Measurements from ENCODE around the gene ADNP. TPM values are rescaled to one million over a fixed set of nuclear protein-coding genes. Genes with fewer than 3 reads are reported as not detected.
A peak's percentile ranks its signal among the peaks of the same experiment; 100 is the strongest.
"Not testable (repeated sequence)": the region's sequence is repeated elsewhere in the genome, so short reads cannot be mapped to it uniquely, and the experiment has no call there.

Gene ADNP
- total RNA-seq, 3 donors from 2014 or later (not counting 1 experiment from before 2014, with no cell fraction given) = 56.8 to 75.8 (median 66.8) TPM

- ATAC-seq (no peak), DNase-seq (no peak)
- TF ChIP-seq CTCF (IDR thresholded peaks at IDR 0.05) = no peak
- intact Hi-C loops (cut with micrococcal nuclease) = no loop called here
- peaks cover 13% of the 10 kb centered on the region for H3K36me3 ChIP-seq (ENCODE audit: control insufficient read depth, insufficient read depth, low read length)
- WGBS (ENCODE audit: insufficient coverage) = 99% methylated on average over 11 of the region's 11 CpGs
- Mint-ChIP-seq H3K27ac (no peak overlapping the region), H3K27me3 (ENCODE audit: low read depth in 2 of 2) (no peaks in the 10 kb centered on the region), H3K4me1 (peaks cover 1 to 9% of the 10 kb centered on the region in 2 donors), H3K36me3 (no peaks in the 10 kb centered on the region), H3K4me3 (no peak overlapping the region), H3K9me3 (no peaks in the 10 kb centered on the region)
- H3K27ac ChIP-seq (ENCODE audit: low read length) = no peak overlapping the region
- H3K4me3 ChIP-seq (ENCODE audit: low read length) = no peak overlapping the region
- H3K4me1 ChIP-seq (ENCODE audit: control insufficient read depth, insufficient read depth, low read length) = no peaks in the 10 kb centered on the region
- no peaks in the 10 kb centered on the region for H3K9me3 ChIP-seq (ENCODE audit: control insufficient read depth, insufficient read depth, low read length)
- H3K27me3 ChIP-seq (ENCODE audit: control insufficient read depth, insufficient read depth, low read length) = no peaks in the 10 kb centered on the region
Measured at GRCh38 chr20:50883856-50884255, 47.4 kb downstream of the ADNP start.

- H3K9me3 ChIP-seq (ENCODE audit: control insufficient read depth, insufficient read depth, low read length); H3K4me1 ChIP-seq (ENCODE audit: control insufficient read depth, insufficient read depth, low read length); H3K4me1 Mint-ChIP-seq; intact Hi-C loops (cut with micrococcal nuclease); H3K27me3 Mint-ChIP-seq (ENCODE audit: low read depth in 2 of 2); H3K4me3 ChIP-seq (ENCODE audit: low read length); H3K27ac Mint-ChIP-seq; H3K27ac ChIP-seq (ENCODE audit: low read length); H3K4me3 Mint-ChIP-seq; H3K36me3 Mint-ChIP-seq; H3K36me3 ChIP-seq (ENCODE audit: control insufficient read depth, insufficient read depth, low read length); H3K27me3 ChIP-seq (ENCODE audit: control insufficient read depth, insufficient read depth, low read length); DNase-seq; H3K9me3 Mint-ChIP-seq; ATAC-seq: not testable (repeated sequence)
- WGBS (ENCODE audit: insufficient coverage) = 86% methylated on average over 4 of the region's 5 CpGs
Measured at GRCh38 chr20:50881759-50882424, 49.3 kb downstream of the ADNP start.

- WGBS (ENCODE audit: insufficient coverage) = 92% methylated on average over 19 of the region's 20 CpGs
- H3K4me3 ChIP-seq (ENCODE audit: low read length) = no peak overlapping the region
- no peak for DNase-seq
- TF ChIP-seq CTCF (IDR thresholded peaks at IDR 0.05) = no peak
- H3K27ac Mint-ChIP-seq = peak overlapping the region in 1 of 2 donors; percentile 53
- H3K36me3 ChIP-seq (ENCODE audit: control insufficient read depth, insufficient read depth, low read length) = peaks cover 4% of the 10 kb centered on the region
- H3K36me3 Mint-ChIP-seq = no peaks in the 10 kb centered on the region
- intact Hi-C loops (cut with micrococcal nuclease) = no loop called here
- no peaks in the 10 kb centered on the region for H3K9me3 ChIP-seq (ENCODE audit: control insufficient read depth, insufficient read depth, low read length)
- no peak for ATAC-seq
- no peak overlapping the region for H3K4me3 Mint-ChIP-seq
- H3K4me1 Mint-ChIP-seq = no peaks in the 10 kb centered on the region
- H3K9me3 Mint-ChIP-seq = no peaks in the 10 kb centered on the region
- no peaks in the 10 kb centered on the region for H3K27me3 ChIP-seq (ENCODE audit: control insufficient read depth, insufficient read depth, low read length)
- no peaks in the 10 kb centered on the region for H3K27me3 Mint-ChIP-seq (ENCODE audit: low read depth in 2 of 2)
- no peaks in the 10 kb centered on the region for H3K4me1 ChIP-seq (ENCODE audit: control insufficient read depth, insufficient read depth, low read length)
- H3K27ac ChIP-seq (ENCODE audit: low read length) = no peak overlapping the region
Measured at GRCh38 chr20:50879649-50880550, 51.3 kb downstream of the ADNP start.

DNA sequence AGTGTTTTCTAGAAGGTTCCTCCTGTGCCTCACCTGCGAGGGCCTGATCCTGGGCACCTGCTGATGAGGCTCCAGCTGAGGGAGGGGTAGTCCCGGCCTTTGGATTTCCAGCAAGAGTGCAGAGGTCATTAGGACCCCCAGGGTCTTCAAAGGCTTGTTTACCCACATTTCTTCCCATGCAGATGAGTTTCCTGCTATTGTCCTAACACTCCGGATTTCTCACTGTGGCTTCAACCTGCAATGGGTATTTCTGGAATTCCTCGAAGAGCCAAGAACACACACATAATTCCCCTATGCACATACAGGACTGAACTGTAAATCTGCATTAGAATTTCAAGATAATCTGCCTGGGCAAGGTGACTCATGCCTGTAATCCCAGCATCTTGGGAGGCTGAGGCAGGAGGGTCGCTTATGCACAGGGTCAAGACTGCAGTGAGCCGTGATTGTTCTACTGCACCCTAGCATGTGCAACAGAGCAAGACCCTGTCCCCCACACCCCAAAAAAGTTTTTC is 53.9 kb downstream of the ADNP start:
- no peaks in the 10 kb centered on the region for H3K9me3 Mint-ChIP-seq
- ATAC-seq = no peak
- no peak for TF ChIP-seq CTCF (IDR thresholded peaks at IDR 0.05)
- Histone ChIP-seq H3K4me3 (ENCODE audit: low read length) (no peak overlapping the region), H3K27me3 (ENCODE audit: control insufficient read depth, insufficient read depth, low read length) (no peaks in the 10 kb centered on the region), H3K36me3 (ENCODE audit: control insufficient read depth, insufficient read depth, low read length) (peaks cover 4% of the 10 kb centered on the region), H3K4me1 (ENCODE audit: control insufficient read depth, insufficient read depth, low read length) (no peaks in the 10 kb centered on the region), H3K9me3 (ENCODE audit: control insufficient read depth, insufficient read depth, low read length) (no peaks in the 10 kb centered on the region), H3K27ac (ENCODE audit: low read length) (no peak overlapping the region)
- no peak for DNase-seq
- no peaks in the 10 kb centered on the region for H3K36me3 Mint-ChIP-seq
- no peaks in the 10 kb centered on the region for H3K27me3 Mint-ChIP-seq (ENCODE audit: low read depth in 2 of 2)
- WGBS (ENCODE audit: insufficient coverage) = 90% methylated on average over 6 of the region's 6 CpGs
- H3K27ac Mint-ChIP-seq = no peak overlapping the region
- H3K4me3 Mint-ChIP-seq = no peak overlapping the region
- intact Hi-C loops (cut with micrococcal nuclease) = no loop called here
- H3K4me1 Mint-ChIP-seq = no peaks in the 10 kb centered on the region

Measured in natural killer cell (primary cell).